ENCODE measurements around the gene CDH23. TPM values are rescaled to one million over a fixed set of nuclear protein-coding genes. Genes with fewer than 3 reads are reported as not detected.

The CDH23 gene
- polyA plus RNA-seq, 1 donor (not counting 4 experiments of a cell fraction or from before 2014, with no cell fraction given), result 0.01 TPM

- Histone ChIP-seq H2AFZ (ENCODE audit: control insufficient read depth, low read length) (no peak overlapping the region), H3K27me3 (ENCODE audit: control insufficient read depth, extremely low read depth, insufficient read depth, low read length) (peaks cover 9% of the 10 kb centered on the region), H3K9me1 (ENCODE audit: control insufficient read depth, extremely low read depth, insufficient read depth, low read length) (no peaks in the 10 kb centered on the region), H3K4me1 (ENCODE audit: control insufficient read depth, extremely low read depth, insufficient read depth, low read length) (no peaks in the 10 kb centered on the region), H3K9me3 (ENCODE audit: control insufficient read depth, low read depth, low read length) (no peaks in the 10 kb centered on the region), H3K27ac (ENCODE audit: control insufficient read depth, insufficient read depth, low read length) (no peak overlapping the region), H4K20me1 (ENCODE audit: control insufficient read depth, extremely low read depth, insufficient read depth, low read length) (no peaks in the 10 kb centered on the region), H3K4me3 (ENCODE audit: control insufficient read depth in 2 of 3, extremely low read depth in 1 of 3, insufficient read depth in 2 of 3, low read depth in 1 of 3, low read length in 3 of 3) (no peak overlapping the region), H3K4me2 (ENCODE audit: control insufficient read depth, extremely low read depth, insufficient read depth, low read depth, low read length) (no peak overlapping the region), H3K9ac (ENCODE audit: control insufficient read depth, extremely low read depth, insufficient read depth, low read length) (no peak overlapping the region), H3K79me2 (ENCODE audit: control insufficient read depth, insufficient read depth, low read length) (no peaks in the 10 kb centered on the region), H3K36me3 (ENCODE audit: control insufficient read depth in 2 of 2, extremely low read depth in 1 of 2, insufficient read depth in 2 of 2, low read length in 2 of 2) (no peaks in the 10 kb centered on the region)
- TF ChIP-seq EZH2 (IDR thresholded peaks at IDR 0.05; ENCODE audit: low read length), result no peak
- no peak for TF ChIP-seq CTCF (optimal IDR thresholded peaks at IDR 0.05 in 1 of 3, IDR thresholded peaks at IDR 0.05 in 1 of 3, conservative IDR thresholded peaks at IDR 0.05 in 1 of 3; ENCODE audit: extremely low read depth in 1 of 3, insufficient read depth in 2 of 3, low read length in 3 of 3)
- no peak for FAIRE-seq
- dilution Hi-C loops (cut with MboI; ENCODE audit: extremely low pct_ligation_motif_present, low sequenced_read_pairs), result no loop called here
- DNase-seq (ENCODE audit: low read depth, low spot score), result no peak
Measured at GRCh38 chr10:71433768-71434744, 37.3 kb downstream of the CDH23 start.

GRCh38 chr10:71434760-71435394, 38.2 kb downstream of the CDH23 start:
- H3K4me3 ChIP-seq (ENCODE audit: control insufficient read depth in 2 of 3, extremely low read depth in 1 of 3, insufficient read depth in 2 of 3, low read depth in 1 of 3, low read length in 3 of 3), result no peak overlapping the region
- FAIRE-seq (no peak), DNase-seq (ENCODE audit: low read depth, low spot score) (no peak)
- no peaks in the 10 kb centered on the region for H4K20me1 ChIP-seq (ENCODE audit: control insufficient read depth, extremely low read depth, insufficient read depth, low read length)
- H3K9ac ChIP-seq (ENCODE audit: control insufficient read depth, extremely low read depth, insufficient read depth, low read length), result no peak overlapping the region
- H3K9me1 ChIP-seq (ENCODE audit: control insufficient read depth, extremely low read depth, insufficient read depth, low read length), result no peaks in the 10 kb centered on the region
- H3K79me2 ChIP-seq (ENCODE audit: control insufficient read depth, insufficient read depth, low read length), result no peaks in the 10 kb centered on the region
- no peaks in the 10 kb centered on the region for H3K4me1 ChIP-seq (ENCODE audit: control insufficient read depth, extremely low read depth, insufficient read depth, low read length)
- TF ChIP-seq EZH2 (IDR thresholded peaks at IDR 0.05; ENCODE audit: low read length), result no peak
- TF ChIP-seq CTCF (optimal IDR thresholded peaks at IDR 0.05 in 1 of 3, IDR thresholded peaks at IDR 0.05 in 1 of 3, conservative IDR thresholded peaks at IDR 0.05 in 1 of 3; ENCODE audit: extremely low read depth in 1 of 3, insufficient read depth in 2 of 3, low read length in 3 of 3), result no peak
- H2AFZ ChIP-seq (ENCODE audit: control insufficient read depth, low read length), result no peak overlapping the region
- no peak overlapping the region for H3K4me2 ChIP-seq (ENCODE audit: control insufficient read depth, extremely low read depth, insufficient read depth, low read depth, low read length)
- H3K27ac ChIP-seq (ENCODE audit: control insufficient read depth, insufficient read depth, low read length), result no peak overlapping the region
- no peaks in the 10 kb centered on the region for H3K9me3 ChIP-seq (ENCODE audit: control insufficient read depth, low read depth, low read length)
- dilution Hi-C loops (cut with MboI; ENCODE audit: extremely low pct_ligation_motif_present, low sequenced_read_pairs), result no loop called here
- peaks cover 11% of the 10 kb centered on the region for H3K27me3 ChIP-seq (ENCODE audit: control insufficient read depth, extremely low read depth, insufficient read depth, low read length)
- no peaks in the 10 kb centered on the region for H3K36me3 ChIP-seq (ENCODE audit: control insufficient read depth in 2 of 2, extremely low read depth in 1 of 2, insufficient read depth in 2 of 2, low read length in 2 of 2)
